Activated T-cell treated with anti-CD3 and anti-CD28 coated beads, Interleukin-2, amount 50 U/mL, for 4 hours (primary cell): ENCODE results near the gene MPPE1. TPM values are rescaled to one million over a fixed set of nuclear protein-coding genes. Genes with fewer than 3 reads are reported as not detected.

Experiments used
- ATAC-seq, 2 donors: fragments of 200-7000 bp; cut with Tn5 transposase; one replicate each; pipeline ENCODE4 v1.10.0; 2021
- DNase-seq: peaks from one replicate; pipeline ENCODE4 v3.0.0-alpha.2; 2020
- H3K27me3 Mint-ChIP-seq: one replicate; pipeline ENCODE4 v1.8.0; 2021; ENCODE audit warnings: low read depth, mixed read lengths
- H3K36me3 Mint-ChIP-seq: one replicate; pipeline ENCODE4 v1.8.0; 2022; ENCODE audit warnings: mixed read lengths; ENCODE audit not compliant: insufficient read depth
- H3K4me1 Mint-ChIP-seq: one replicate; pipeline ENCODE4 v1.8.0; 2021; ENCODE audit warnings: low read depth, mixed read lengths
- H3K4me3 Mint-ChIP-seq: one replicate; pipeline ENCODE4 v1.8.0; 2021; ENCODE audit warnings: mild to moderate bottlenecking, moderate library complexity, mixed read lengths
- H3K9me3 Mint-ChIP-seq: one replicate; pipeline ENCODE4 v1.8.0; 2021; ENCODE audit warnings: mixed read lengths
- total RNA-seq, 3 donors: library from RNA; stranded (reverse); gene quantifications; one replicate each; pipeline ENCODE4 v1.2.1, GENCODE V29; 2021

Gene MPPE1
- total RNA-seq, 3 donors from 2014 or later, result 31.4 to 33.9 (median 31.6) TPM

- DNase-seq (no peak), ATAC-seq (no peak)
- Mint-ChIP-seq H3K36me3 (no peaks in the 10 kb centered on the region), H3K4me3 (no peak overlapping the region), H3K9me3 (no peaks in the 10 kb centered on the region), H3K27me3 (no peaks in the 10 kb centered on the region), H3K4me1 (peaks cover 3% of the 10 kb centered on the region)
Measured at GRCh38 chr18:11844436-11844835, 63.7 kb downstream of the MPPE1 start.

- no peaks in the 10 kb centered on the region for H3K4me1 Mint-ChIP-seq
Measured at GRCh38 chr18:11842562-11842961, 65.6 kb downstream of the MPPE1 start.

GRCh38 chr18:11840493-11840892 is 67.6 kb downstream of the MPPE1 start:
- no peaks in the 10 kb centered on the region for H3K9me3 Mint-ChIP-seq
- no peaks in the 10 kb centered on the region for H3K27me3 Mint-ChIP-seq
- no peak overlapping the region for H3K4me3 Mint-ChIP-seq
- no peaks in the 10 kb centered on the region for H3K36me3 Mint-ChIP-seq
- ATAC-seq, result no peak
- no peaks in the 10 kb centered on the region for H3K4me1 Mint-ChIP-seq
- no peak for DNase-seq

More at GRCh38 chr18:11842562-11842961, 65.6 kb downstream of the MPPE1 start:
- no peaks in the 10 kb centered on the region for H3K36me3 Mint-ChIP-seq
- DNase-seq, result no peak
- ATAC-seq, result no peak
- H3K27me3 Mint-ChIP-seq, result no peaks in the 10 kb centered on the region
- no peaks in the 10 kb centered on the region for H3K9me3 Mint-ChIP-seq
- H3K4me3 Mint-ChIP-seq, result no peak overlapping the region

- H3K4me3 Mint-ChIP-seq, result no peak overlapping the region
- H3K9me3 Mint-ChIP-seq, result no peaks in the 10 kb centered on the region
- H3K36me3 Mint-ChIP-seq, result no peaks in the 10 kb centered on the region
- no peaks in the 10 kb centered on the region for H3K27me3 Mint-ChIP-seq
- no peaks in the 10 kb centered on the region for H3K4me1 Mint-ChIP-seq
- no peak for ATAC-seq
- DNase-seq, result no peak
Measured at GRCh38 chr18:11839556-11839955, 68.6 kb downstream of the MPPE1 start.

- Mint-ChIP-seq H3K9me3 (no peaks in the 10 kb centered on the region), H3K36me3 (no peaks in the 10 kb centered on the region), H3K27me3 (no peaks in the 10 kb centered on the region), H3K4me1 (no peaks in the 10 kb centered on the region), H3K4me3 (no peak overlapping the region)
- no peak for DNase-seq
- ATAC-seq, result no peak
Measured at GRCh38 chr18:11834772-11835171, 73.3 kb downstream of the MPPE1 start.

Other genes with a start within 250 kb of the MPPE1 start
- gene GNAL, start 219.1 kb downstream of the MPPE1 start, total RNA-seq, result under 1 TPM; 0.13 to 0.35 (median 0.24) TPM
- 10 to 100 TPM; 20.6 to 23.1 (median 21.1) TPM for gene CHMP1B, start 56.9 kb downstream of the MPPE1 start, total RNA-seq
- 10 to 100 TPM in 1 of 3 donors, 1 to 10 TPM in 2; 7.3 to 11.4 (median 9.8) TPM for gene IMPA2, start 73.2 kb upstream of the MPPE1 start, total RNA-seq
- not detected for gene ANKRD62, start 185.5 kb upstream of the MPPE1 start, total RNA-seq